HG02571 (cell line): ENCODE data around the gene LAIR2.
"Not testable (repeated sequence)": the region's sequence is repeated elsewhere in the genome, so short reads cannot be mapped to it uniquely, and the experiment has no call there.

Experiments used
- ATAC-seq: cut with Tn5 transposase; IDR thresholded peaks from one replicate; pipeline ENCODE4 v1.9.1; 2021; ENCODE audit warnings: mild to moderate bottlenecking, moderate library complexity; ENCODE audit not compliant: unreplicated experiment

LAIR2 gene

DNA sequence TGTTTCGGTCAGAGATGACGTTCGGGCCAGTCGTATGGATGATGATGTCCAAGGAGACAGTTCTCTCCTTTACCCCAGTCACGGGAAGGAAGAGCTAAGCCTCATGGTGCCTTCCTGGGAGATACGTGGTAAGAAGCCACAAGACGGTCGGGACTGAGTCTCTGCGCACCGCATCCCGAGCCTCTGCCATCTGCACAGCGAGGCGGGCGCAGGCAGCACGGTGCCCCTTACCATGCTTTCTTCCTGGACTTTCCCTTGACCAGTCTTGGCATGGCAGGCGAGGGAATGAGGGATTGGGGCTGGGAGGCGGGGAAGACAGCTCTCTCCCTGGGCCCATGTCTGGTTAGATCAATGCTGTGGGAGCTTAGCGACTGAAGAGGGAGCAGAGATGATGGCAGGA, 10.1 kb upstream of the LAIR2 start:
- no peak for ATAC-seq

DNA sequence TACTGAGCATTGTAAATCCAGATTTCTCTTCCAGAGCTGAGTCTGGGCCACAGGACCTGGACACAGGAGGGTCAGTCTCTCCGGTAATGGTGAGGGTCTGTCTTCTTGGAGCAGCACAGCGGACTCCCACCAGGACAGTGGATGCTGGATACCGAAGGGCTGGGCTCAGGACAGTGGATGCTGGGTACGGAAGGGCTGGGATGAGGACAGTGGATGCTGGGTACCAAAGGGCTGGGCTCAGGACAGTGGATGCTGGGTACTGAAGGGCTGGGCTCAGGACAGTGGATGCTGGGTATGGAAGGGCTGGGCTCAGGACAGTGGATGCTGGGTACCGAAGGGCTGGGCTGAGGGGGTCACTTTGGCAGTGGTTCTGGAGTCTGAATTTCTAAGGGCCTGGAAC, 9.6 kb upstream of the LAIR2 start:
- not testable (repeated sequence) for ATAC-seq

DNA sequence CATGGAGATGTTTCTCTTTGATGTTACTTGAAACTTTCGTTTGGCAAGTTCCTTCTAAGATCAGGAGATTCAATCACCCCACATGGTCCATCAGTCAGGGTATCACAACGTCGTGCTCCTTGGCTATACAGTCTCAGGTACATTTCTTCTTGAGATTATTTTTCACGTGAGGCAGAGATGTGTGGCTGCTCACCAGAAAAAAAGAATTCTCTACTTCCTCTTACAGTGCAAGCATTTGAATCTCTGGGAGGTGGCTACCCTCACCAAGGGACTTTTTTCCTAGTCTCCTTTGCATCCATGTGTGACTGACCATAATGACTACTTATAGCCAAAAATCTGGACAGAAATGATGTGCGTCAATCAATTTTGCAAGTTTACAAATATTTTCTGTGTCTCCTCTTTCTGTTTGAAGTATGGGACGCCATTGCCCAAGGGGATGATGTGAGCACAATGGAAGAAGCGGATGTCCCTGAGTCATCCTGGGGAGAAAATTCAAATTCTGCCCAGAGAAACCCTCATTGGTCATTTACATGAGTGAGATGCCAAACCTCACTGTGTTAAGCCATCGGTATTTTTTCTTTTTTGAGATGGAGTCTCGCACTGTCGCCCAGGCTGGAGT, 8.6 kb upstream of the LAIR2 start:
- no peak for ATAC-seq

DNA sequence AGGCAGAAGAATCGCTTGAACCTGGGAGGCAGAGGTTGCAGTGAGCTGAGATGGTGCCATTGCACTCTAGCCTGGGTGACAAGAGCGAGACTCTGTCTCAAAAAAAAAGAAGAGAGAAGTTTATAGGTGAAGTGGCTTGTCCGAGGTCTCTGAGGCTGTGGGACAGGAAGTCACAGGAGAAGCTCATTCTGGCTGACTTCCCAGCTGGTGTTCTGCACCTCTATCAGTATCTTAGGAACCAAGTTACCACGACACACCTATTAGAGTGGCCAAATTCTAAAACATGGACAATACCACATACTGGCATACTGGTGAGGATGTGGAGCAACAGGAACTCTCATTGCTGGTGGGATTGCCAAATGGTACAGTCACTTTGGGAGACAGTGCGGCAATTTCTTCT, 7.3 kb upstream of the LAIR2 start:
- not testable (repeated sequence) for ATAC-seq

- not testable (repeated sequence) for ATAC-seq
Observed at GRCh38 chr19:54497747-54498450, 4.7 kb upstream of the LAIR2 start.

- ATAC-seq = not testable (repeated sequence)
Observed at GRCh38 chr19:54498451-54498772, 4.2 kb upstream of the LAIR2 start.

GRCh38 chr19:54505542-54505941, 2.9 kb downstream of the LAIR2 start:
- not testable (repeated sequence) for ATAC-seq

- no peak for ATAC-seq
Observed at GRCh38 chr19:54506079-54506478, 3.4 kb downstream of the LAIR2 start.

- not testable (repeated sequence) for ATAC-seq
Observed at GRCh38 chr19:54507038-54507717, 4.5 kb downstream of the LAIR2 start.

- no peak for ATAC-seq
Observed at GRCh38 chr19:54507824-54508223, 5.2 kb downstream of the LAIR2 start.

DNA sequence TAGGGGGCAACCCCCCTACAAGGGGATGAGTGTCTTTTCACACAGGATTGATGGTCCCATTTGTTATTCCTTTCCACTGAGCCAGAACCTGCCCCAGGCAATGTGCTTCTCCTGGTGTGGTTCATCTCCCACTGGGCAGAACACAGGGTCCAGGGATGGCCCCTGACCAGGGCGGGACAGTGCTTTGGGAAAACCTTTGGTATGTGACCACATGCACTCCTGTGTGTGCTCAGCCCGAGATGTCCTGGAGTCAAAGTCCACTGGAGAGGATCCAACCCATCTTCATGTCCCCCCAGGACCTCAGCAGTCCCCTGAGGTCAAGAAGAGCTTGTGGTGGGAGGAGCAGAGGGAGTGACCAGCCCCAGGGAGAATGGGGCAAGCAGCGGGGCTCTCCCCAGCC, 5.9 kb downstream of the LAIR2 start:
- ATAC-seq = not testable (repeated sequence)

GRCh38 chr19:54509200-54509940, 6.7 kb downstream of the LAIR2 start:
- ATAC-seq = not testable (repeated sequence)

- no peak for ATAC-seq
Observed at GRCh38 chr19:54515156-54515555, 12.5 kb downstream of the LAIR2 start.

DNA sequence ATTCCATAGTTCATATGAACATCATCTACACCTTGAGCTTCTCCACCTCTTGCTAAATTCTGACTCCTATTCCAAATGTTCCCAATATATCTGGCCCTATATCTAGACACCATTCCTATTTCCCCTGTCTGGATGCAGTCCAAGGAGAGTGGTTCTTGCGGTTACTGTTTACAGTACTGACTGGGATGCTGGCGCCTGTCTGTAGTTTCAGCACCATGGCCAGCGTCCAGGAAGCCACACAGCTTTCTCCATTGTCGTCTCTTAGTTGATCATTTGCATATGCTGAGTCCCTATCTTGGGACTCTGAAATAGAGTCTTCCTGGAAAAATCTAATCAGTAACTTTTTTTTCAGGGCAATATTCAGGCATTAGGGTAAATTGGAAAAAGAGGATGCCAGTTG, 14.9 kb downstream of the LAIR2 start:
- no peak for ATAC-seq

- ATAC-seq = no peak
Observed at GRCh38 chr19:54518844-54519243, 16.2 kb downstream of the LAIR2 start.

- no peak for ATAC-seq
Observed at GRCh38 chr19:54521022-54521859, 18.6 kb downstream of the LAIR2 start.

DNA sequence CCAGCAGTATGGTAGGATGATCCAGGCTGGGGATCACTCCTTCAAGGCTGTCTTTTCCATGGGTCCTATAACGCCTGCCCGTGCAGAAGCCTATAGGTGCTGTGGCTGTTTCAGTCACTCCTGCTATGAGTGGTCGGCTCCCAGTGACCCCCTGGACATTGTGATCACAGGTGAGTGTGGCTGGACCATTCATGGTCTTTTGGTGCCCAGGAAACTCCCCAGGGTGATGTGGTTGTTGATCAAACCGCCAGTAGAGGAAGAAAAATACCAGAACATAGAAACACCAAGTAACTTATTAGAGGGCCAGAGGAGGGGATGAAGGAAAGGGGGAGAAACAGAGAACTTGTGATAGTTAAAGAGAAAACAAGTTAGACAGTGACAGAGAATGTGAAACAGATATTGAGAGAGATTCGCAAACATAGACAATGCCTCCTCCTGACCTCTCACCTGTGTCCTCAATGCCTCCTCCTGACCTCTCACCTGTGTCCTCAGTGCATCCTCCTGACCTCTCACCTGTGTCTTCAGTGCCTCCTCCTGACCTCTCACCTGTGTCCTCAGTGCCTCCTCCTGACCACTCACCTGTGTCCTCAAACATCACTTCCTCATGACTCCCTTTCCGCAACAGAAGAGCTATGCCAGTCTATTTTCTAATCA, 19.4 kb downstream of the LAIR2 start:
- ATAC-seq = no peak

DNA sequence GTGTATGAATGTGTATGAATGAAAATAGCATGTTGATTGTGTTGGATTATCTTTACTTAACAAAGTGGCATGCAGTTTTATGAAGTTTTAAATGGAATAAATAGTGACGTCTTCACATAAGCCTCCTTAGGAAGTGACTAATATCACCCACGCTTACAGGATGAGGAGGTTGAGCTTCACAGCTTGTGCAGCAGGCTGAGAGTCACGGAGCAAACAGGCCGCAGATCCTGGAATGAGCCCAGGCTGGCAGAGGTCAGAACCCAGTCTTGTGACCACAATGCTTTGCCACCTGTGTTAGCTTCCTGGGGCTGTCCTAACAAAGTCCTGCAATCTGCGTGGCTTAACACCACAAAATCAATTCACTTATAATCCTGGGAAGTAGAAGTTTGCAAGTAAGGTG, 20.8 kb downstream of the LAIR2 start:
- no peak for ATAC-seq

DNA sequence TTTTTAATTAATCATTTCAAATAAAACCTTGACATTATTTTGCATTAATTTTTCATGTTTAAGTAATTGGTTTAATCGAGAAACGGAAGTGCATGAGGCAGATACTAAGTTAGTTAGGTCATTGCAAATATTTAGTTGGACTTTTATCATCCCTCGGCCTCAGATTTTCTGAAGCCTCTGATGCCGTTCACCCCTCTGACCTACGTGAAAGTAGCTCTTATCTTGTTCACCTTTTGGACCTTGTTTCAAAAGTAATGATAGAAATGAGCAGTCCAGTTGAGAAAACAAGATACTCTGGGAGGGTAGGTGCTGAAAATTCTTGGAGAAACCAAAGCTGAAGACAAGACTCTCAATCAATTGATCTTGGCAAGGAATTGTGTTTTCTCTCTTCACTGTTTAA, 23.0 kb downstream of the LAIR2 start:
- ATAC-seq = no peak

DNA sequence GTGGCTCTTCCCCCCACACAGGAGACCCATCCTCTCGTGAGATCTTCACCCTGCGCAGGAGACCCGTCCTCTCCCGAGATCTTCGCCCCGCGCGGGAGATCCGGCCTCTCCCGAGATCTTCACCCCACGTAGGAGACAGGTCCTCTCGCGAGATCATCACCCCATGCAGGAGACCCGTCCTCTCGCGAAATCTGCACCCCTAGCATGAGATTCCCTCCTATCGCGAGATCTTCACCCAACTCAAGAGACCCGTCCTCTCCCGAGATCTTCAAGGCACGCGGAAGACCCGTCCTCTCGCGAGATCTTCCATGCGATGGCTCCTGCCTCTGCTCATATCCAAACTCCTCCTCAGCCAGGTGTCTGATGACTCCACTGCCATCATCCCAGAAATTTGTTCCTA, 24.3 kb downstream of the LAIR2 start:
- no peak for ATAC-seq
